ENCODE results near the gene FOXN4. TPM values are rescaled to one million over a fixed set of nuclear protein-coding genes. Genes with fewer than 3 reads are reported as not detected.
A peak's percentile ranks its signal among the peaks of the same experiment; 100 is the strongest.

FOXN4 gene
- total and polyA plus RNA-seq, 2 of the 13 experiments (the other 11 are each of a cell fraction or from before 2014, with no cell fraction given) = 0.11 TPM; not detected in 1

- TF ChIP-seq HINFP (CRISPR knock-in tag; IDR thresholded peaks at IDR 0.05; ENCODE audit: low read depth) = no peak
- no peak for TF ChIP-seq MTF1 (CRISPR knock-in tag; IDR thresholded peaks at IDR 0.05)
- TF ChIP-seq ZBTB3 (CRISPR knock-in tag; IDR thresholded peaks at IDR 0.05; ENCODE audit: borderline replicate concordance, low read depth) = no peak
- no peak for TF ChIP-seq ZFY (CRISPR knock-in tag; IDR thresholded peaks at IDR 0.05)
Observed at GRCh38 chr12:109239179-109239578, 69.9 kb downstream of the FOXN4 start (continued).

DNA sequence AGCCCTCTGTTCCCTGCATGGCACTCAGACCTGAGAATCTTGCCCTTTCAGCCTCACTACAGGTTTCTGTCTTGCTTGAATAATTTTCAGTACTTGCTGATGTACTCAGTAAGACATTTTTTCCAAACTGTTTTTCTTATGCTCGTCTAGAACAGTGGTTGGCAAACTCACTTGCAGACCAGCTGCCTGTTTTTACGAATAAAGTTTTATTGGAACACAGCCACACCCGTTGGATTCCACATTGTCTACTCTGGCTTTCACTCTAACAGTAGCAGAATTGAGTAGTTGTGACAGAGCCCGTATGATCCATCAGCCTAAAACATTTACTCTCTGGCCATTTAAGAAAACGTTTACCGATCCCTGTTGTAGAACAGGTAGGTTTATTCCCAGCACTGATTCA is 72.8 kb downstream of the FOXN4 start:
- Histone ChIP-seq H4K20me1 (ENCODE audit: insufficient read depth, low read length) (no peaks in the 10 kb centered on the region), H3K27me3 (ENCODE audit: control insufficient read depth in 1 of 2, insufficient read depth in 2 of 2, low read length in 2 of 2) (no peaks in the 10 kb centered on the region), H3K4me1 (ENCODE audit: insufficient read depth, low read length) (no peaks in the 10 kb centered on the region), H3K27ac (ENCODE audit: extremely low read length, insufficient read depth, low read length) (no peak overlapping the region), H3K4me2 (ENCODE audit: low read depth, low read length) (no peak overlapping the region), H3K79me2 (ENCODE audit: insufficient read depth, low read length) (no peaks in the 10 kb centered on the region), H3K4me3 (replicated peaks in 1 of 3; ENCODE audit: insufficient read depth in 1 of 3, low read depth in 2 of 3, low read length in 3 of 3) (no peak overlapping the region), H3K36me3 (replicated peaks in 1 of 2; ENCODE audit: control insufficient read depth in 1 of 2, insufficient read depth in 2 of 2, low read length in 2 of 2) (peaks cover 3 to 45% of the 10 kb centered on the region in 2 experiments), H3K9ac (ENCODE audit: insufficient read depth, low read depth, low read length) (no peak overlapping the region), H3K9me3 (ENCODE audit: low read length) (no peaks in the 10 kb centered on the region), H2AFZ (ENCODE audit: low read length) (no peak overlapping the region)
- no peak for ATAC-seq
- TF ChIP-seq, protein P1, sequence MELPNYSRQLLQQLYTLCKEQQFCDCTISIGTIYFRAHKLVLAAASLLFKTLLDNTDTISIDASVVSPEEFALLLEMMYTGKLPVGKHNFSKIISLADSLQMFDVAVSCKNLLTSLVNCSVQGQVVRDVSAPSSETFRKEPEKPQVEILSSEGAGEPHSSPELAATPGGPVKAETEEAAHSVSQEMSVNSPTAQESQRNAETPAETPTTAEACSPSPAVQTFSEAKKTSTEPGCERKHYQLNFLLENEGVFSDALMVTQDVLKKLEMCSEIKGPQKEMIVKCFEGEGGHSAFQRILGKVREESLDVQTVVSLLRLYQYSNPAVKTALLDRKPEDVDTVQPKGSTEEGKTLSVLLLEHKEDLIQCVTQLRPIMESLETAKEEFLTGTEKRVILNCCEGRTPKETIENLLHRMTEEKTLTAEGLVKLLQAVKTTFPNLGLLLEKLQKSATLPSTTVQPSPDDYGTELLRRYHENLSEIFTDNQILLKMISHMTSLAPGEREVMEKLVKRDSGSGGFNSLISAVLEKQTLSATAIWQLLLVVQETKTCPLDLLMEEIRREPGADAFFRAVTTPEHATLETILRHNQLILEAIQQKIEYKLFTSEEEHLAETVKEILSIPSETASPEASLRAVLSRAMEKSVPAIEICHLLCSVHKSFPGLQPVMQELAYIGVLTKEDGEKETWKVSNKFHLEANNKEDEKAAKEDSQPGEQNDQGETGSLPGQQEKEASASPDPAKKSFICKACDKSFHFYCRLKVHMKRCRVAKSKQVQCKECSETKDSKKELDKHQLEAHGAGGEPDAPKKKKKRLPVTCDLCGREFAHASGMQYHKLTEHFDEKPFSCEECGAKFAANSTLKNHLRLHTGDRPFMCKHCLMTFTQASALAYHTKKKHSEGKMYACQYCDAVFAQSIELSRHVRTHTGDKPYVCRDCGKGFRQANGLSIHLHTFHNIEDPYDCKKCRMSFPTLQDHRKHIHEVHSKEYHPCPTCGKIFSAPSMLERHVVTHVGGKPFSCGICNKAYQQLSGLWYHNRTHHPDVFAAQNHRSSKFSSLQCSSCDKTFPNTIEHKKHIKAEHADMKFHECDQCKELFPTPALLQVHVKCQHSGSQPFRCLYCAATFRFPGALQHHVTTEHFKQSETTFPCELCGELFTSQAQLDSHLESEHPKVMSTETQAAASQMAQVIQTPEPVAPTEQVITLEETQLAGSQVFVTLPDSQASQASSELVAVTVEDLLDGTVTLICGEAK (IDR thresholded peaks at IDR 0.05) = peak; percentile 39
- TF ChIP-seq, protein P1 (CRISPR knock-in tag; IDR thresholded peaks at IDR 0.05) = peak; percentile 93
- TF ChIP-seq PTBP1 (IDR thresholded peaks at IDR 0.05; ENCODE audit: low read depth, low read length, poor library complexity, severe bottlenecking) = no peak
- in situ Hi-C loops (cut with HindIII; ENCODE audit: extremely low pct_ligation_motif_present, low pct_unique_long_range_greater_than_20kb) = no loop called here
- no TSS peak for BruUV-seq (replicated peaks)
- WGBS (ENCODE audit: low lambda C conversion rate) = 95% methylated on average over 6 of the region's 6 CpGs
- DNase-seq (ENCODE audit: low spot score) = no peak
- intact Hi-C loops (cut with micrococcal nuclease; ENCODE audit: unreplicated experiment) = no loop called here
- ChIA-PET POLR2A (no interaction called here), CTCF (ENCODE audit: low intra/inter-chr PET ratio, low total read pairs) (no interaction called here)
- FAIRE-seq = no peak
